ENCODE results near the gene TBC1D2B. TPM values are rescaled to one million over a fixed set of nuclear protein-coding genes. Genes with fewer than 3 reads are reported as not detected.

The TBC1D2B gene
- total and polyA plus RNA-seq, 8 donors: 37.6 to 64.9 (median 49.2) TPM

DNA sequence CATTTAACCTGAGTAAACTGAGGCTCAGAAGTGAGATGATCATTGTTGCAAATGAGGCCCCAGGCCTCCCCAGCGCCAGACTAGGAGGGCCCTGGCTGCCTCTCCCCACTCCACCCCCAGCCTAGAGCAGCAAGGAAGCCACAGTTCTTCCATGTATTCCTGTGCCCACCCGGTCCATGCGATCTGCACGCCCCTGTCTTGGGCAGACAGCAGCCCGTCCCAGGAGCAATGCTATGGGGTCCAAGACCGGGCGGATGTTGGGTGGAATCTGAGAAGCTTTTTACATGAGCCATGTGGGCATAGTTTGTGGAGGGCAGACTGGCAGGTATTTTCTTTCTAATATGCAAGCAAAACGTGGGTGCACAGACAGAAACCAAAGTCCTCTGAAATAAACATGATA lies 30.0 kb upstream of the TBC1D2B start:
- Histone ChIP-seq H3K4me3 (no peak overlapping the region), H3K36me3 (no peaks in the 10 kb centered on the region), H3K27me3 (no peaks in the 10 kb centered on the region), H3K4me1 (peaks cover 3 to 31% of the 10 kb centered on the region in 2 donors), H3K9me3 (no peaks in the 10 kb centered on the region), H3K27ac (no peak overlapping the region)
- peak in 1 of 4 donors; percentile 20 for DNase-seq
- TF ChIP-seq, protein P1, sequence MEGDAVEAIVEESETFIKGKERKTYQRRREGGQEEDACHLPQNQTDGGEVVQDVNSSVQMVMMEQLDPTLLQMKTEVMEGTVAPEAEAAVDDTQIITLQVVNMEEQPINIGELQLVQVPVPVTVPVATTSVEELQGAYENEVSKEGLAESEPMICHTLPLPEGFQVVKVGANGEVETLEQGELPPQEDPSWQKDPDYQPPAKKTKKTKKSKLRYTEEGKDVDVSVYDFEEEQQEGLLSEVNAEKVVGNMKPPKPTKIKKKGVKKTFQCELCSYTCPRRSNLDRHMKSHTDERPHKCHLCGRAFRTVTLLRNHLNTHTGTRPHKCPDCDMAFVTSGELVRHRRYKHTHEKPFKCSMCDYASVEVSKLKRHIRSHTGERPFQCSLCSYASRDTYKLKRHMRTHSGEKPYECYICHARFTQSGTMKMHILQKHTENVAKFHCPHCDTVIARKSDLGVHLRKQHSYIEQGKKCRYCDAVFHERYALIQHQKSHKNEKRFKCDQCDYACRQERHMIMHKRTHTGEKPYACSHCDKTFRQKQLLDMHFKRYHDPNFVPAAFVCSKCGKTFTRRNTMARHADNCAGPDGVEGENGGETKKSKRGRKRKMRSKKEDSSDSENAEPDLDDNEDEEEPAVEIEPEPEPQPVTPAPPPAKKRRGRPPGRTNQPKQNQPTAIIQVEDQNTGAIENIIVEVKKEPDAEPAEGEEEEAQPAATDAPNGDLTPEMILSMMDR (IDR thresholded peaks at IDR 0.05): no peak
- intact Hi-C loops (cut with DNase I): no loop called here
- ATAC-seq: no peak

DNA sequence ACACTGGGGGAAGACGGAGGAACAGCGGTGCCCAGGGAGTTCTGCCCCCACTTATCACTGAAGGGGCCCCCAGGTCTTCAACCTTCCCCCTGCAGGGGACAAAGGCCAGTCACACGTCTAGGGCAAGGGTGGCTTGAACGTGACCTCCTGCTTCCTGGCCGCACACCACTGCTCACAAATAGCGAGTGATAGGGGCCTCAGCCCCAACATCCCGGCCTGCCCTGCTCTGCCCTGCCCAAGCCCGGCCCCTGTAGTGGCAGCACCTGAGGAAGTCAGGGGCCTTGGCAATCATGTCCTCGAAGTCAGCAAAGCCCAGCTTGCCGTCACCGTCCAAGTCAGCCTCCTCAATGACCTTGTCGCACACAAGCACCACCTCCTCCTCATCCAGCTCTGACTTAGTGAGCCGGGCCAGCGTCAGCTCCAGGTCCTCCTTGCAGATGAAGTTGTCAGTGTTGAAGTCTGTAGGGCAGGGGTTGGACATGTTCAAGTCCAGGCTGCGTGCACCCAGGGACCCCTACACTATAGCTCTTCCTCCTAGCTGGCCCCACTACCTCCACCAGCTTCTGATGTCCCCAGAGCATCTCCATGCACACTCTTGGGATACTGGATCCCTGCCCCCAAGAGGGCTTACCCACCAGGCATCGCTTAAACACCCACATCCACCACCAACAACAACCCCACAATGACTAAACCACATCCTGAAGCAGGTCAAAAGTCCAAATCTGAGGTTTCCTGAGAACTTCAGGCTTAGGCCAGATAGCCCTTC lies 28.1 kb upstream of the TBC1D2B start:
- ATAC-seq (no peak), DNase-seq (peak in 1 of 4 donors; percentile 26)
- TF ChIP-seq, protein P1 (IDR thresholded peaks at IDR 0.05): no peak
- no peaks in the 10 kb centered on the region for H3K9me3 ChIP-seq
- no peak overlapping the region for H3K4me3 ChIP-seq
- H3K27me3 ChIP-seq: no peaks in the 10 kb centered on the region
- intact Hi-C loops (cut with DNase I): no loop called here
- H3K4me1 ChIP-seq: peaks cover 3 to 31% of the 10 kb centered on the region in 2 donors
- H3K36me3 ChIP-seq: no peaks in the 10 kb centered on the region
- H3K27ac ChIP-seq: no peak overlapping the region

DNA sequence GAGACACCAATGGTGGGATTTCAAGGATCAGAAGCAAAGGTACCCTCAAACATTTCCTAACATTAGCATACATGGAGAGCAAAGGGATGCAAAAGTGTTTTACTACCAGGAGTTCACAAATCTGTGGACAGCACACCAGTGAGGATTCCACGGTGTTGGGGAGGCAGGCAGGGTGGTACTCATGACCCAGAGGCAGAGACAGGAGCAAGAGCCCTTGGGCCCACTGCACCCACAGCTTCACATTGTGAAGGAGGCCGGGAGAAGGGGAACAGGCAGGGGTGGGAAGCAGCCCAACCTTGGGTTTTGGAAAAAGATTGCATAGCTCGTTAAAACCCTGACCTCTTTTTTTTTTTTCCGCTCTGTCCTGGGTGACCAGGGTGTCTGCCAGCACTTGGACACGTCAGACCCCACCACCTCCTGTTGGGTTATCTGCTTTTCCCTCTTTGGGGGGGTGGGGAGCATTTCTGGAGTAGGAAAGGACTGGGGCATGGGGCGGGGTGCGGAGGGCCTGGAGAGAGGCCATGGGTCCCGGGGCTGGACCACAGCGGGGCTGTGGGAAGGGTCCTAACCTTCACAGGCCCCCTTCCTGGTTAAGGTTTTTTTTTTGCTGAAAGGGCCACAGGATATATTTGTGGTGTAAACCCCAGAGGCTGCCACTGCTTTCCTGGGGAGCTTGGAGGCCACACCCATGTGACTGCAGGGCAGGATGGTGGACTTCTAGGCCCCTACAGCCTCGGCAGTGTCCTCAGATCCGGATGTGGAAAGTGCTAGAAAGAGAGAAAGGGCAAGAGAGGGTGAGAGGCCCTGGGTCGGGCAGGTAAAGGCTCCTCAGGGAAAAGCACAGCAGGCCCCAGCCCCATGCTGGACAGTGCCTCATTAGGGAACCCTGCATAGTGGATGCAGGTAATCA lies 27.3 kb upstream of the TBC1D2B start:
- Histone ChIP-seq H3K4me3 (no peak overlapping the region), H3K36me3 (no peaks in the 10 kb centered on the region), H3K4me1 (peaks cover 3 to 31% of the 10 kb centered on the region in 2 donors), H3K27me3 (no peaks in the 10 kb centered on the region), H3K9me3 (no peaks in the 10 kb centered on the region), H3K27ac (peak overlapping the region in 1 of 2 donors; percentile 61)
- intact Hi-C loops (cut with DNase I): loop anchor here in 1 of 2 donors (5.0 kb wide), 1 partner anchor 138 kb away; no protein-coding TSS in a partner anchor
- peak in 1 of 4 donors; percentile 26 for DNase-seq
- TF ChIP-seq, protein P1 (IDR thresholded peaks at IDR 0.05): no peak
- ATAC-seq: no peak

DNA sequence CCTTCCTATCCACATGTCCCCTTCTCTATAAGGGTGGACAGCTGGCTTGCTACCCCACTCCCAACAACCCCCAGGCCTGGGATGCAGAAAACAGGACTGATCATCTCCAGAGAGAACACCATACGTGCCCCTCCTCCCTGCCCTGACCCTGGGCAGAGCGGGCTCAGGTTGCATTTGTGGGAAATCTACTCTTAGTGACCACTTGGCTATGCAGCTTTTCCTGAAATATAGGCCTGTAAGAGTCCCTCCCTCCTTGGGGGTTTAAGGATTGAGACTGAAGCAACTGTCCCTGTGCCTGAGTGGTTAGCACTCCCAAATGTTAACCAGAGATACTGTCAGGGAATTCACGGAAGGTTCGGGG lies 26.6 kb upstream of the TBC1D2B start:
- peaks cover 3 to 31% of the 10 kb centered on the region in 2 donors for H3K4me1 ChIP-seq
- TF ChIP-seq, protein P1 (IDR thresholded peaks at IDR 0.05): no peak
- intact Hi-C loops (cut with DNase I): loop anchor here in 1 of 2 donors (5.0 kb wide), 1 partner anchor 137 kb away; no protein-coding TSS in a partner anchor
- H3K36me3 ChIP-seq: no peaks in the 10 kb centered on the region
- ATAC-seq: no peak
- no peaks in the 10 kb centered on the region for H3K27me3 ChIP-seq
- H3K4me3 ChIP-seq: no peak overlapping the region
- H3K9me3 ChIP-seq: no peaks in the 10 kb centered on the region
- peak overlapping the region in 1 of 2 donors; percentile 61 for H3K27ac ChIP-seq
- DNase-seq: no peak

All from left lung (tissue), 10 donors.